A673 (cell line): ENCODE results near the gene CAPN9. TPM values are rescaled to one million over a fixed set of nuclear protein-coding genes. Genes with fewer than 3 reads are reported as not detected.
"Not testable (repeated sequence)": the region's sequence is repeated elsewhere in the genome, so short reads cannot be mapped to it uniquely, and the experiment has no call there.

Source experiments
- Bru-seq: library from RNA; stranded (reverse); fragments of 400-500 nt; gene quantifications from one replicate; lab custom pipeline; 2021; lab: Mats Ljungman, UMichigan
- BruChase-seq, 2 experiments: library from RNA; stranded (reverse); fragments of 400-500 nt; gene quantifications; one replicate each; lab custom pipeline; 2021; lab: Mats Ljungman, UMichigan
- BruUV-seq: library from RNA; stranded (reverse); fragments of 400-500 nt; replicated peaks from 2 replicates; lab custom pipeline; 2021; lab: Mats Ljungman, UMichigan
- CTCF ChIA-PET: fragments of 300-600 bp; sonication (Branson Sonifier 250); formaldehyde crosslinking; loops from one replicate; lab custom pipeline; 2022; ENCODE audit warnings: antibody characterized with exemption; lab: Charles Lee
- POLR2A ChIA-PET: fragments of 300-600 bp; sonication (Branson Sonifier 250); formaldehyde crosslinking; loops from one replicate; lab custom pipeline; 2022; ENCODE audit warnings: antibody characterized with exemption; ENCODE audit not compliant: low non-redundant PET; lab: Charles Lee
- DNase-seq: peaks from one replicate; pipeline ENCODE4 v3.0.0-alpha.2; 2015; ENCODE audit warnings: low spot score
- H3K27ac ChIP-seq: fragments of 200-600 bp; sonication (generic); 2 replicates; pipeline ENCODE4 v1.5.1; 2016; ENCODE audit warnings: mixed run types, low read depth, mild to moderate bottlenecking, mixed read lengths, antibody characterized with exemption, low read length; ENCODE audit not compliant: poor library complexity, severe bottlenecking
- H3K27me3 ChIP-seq: fragments of 200-600 bp; sonication (generic); replicated peaks from 2 replicates; pipeline ENCODE4 v1.6.1; 2017; ENCODE audit warnings: mixed run types, low read depth, mild to moderate bottlenecking, mixed read lengths, antibody characterized with exemption, low read length; ENCODE audit not compliant: insufficient read depth, poor library complexity
- H3K36me3 ChIP-seq: fragments of 200-600 bp; sonication (generic); 2 replicates; pipeline ENCODE4 v1.6.1; 2016; ENCODE audit warnings: mixed run types, mild to moderate bottlenecking, mixed read lengths, antibody characterized with exemption, low read length; ENCODE audit not compliant: insufficient read depth, poor library complexity, severe bottlenecking
- H3K4me1 ChIP-seq: fragments of 200-600 bp; sonication (generic); 2 replicates; pipeline ENCODE4 v1.6.1; 2017; ENCODE audit warnings: mixed run types, mild to moderate bottlenecking, mixed read lengths, antibody characterized with exemption, low read length; ENCODE audit not compliant: insufficient read depth, poor library complexity, severe bottlenecking
- H3K4me3 ChIP-seq: fragments of 200-600 bp; sonication (generic); 2 replicates; pipeline ENCODE4 v1.5.1; 2016; ENCODE audit warnings: low read depth, mixed run types, mild to moderate bottlenecking, mixed read lengths, low read length; ENCODE audit not compliant: poor library complexity, severe bottlenecking
- H3K9me3 ChIP-seq: fragments of 200-600 bp; sonication (generic); 2 replicates; pipeline ENCODE4 v1.6.1; 2016; ENCODE audit warnings: mixed run types, low read depth, mild to moderate bottlenecking, mixed read lengths, antibody characterized with exemption, low read length; ENCODE audit not compliant: poor library complexity, severe bottlenecking
- CTCF ChIP-seq: fragments of 300-800, 200-600 bp; sonication (generic); conservative IDR thresholded peaks from 2 replicates; pipeline ENCODE4 v1.5.1; 2017; ENCODE audit warnings: low read depth, mild to moderate bottlenecking, antibody characterized with exemption, low read length, moderate library complexity, mixed read lengths
- EZH2 ChIP-seq: fragments of 200-600 bp; sonication (generic); IDR thresholded peaks from 2 replicates; pipeline ENCODE4 v1.6.1; 2017; ENCODE audit warnings: borderline replicate concordance, low read depth, mild to moderate bottlenecking, mixed read lengths, antibody characterized with exemption, low read length; ENCODE audit not compliant: poor library complexity, severe bottlenecking
- intact Hi-C: fragments of 100-400 bp; cut with micrococcal nuclease; formaldehyde crosslinking; loops from one replicate; pipeline ENCODE4 v1.10.0; 2022; ENCODE audit not compliant: unreplicated experiment
- long read RNA-seq: library from polyadenylated mRNA; stranded (forward); transcript quantifications from one replicate; pipeline ENCODE4 v2.0.0, GENCODE V29; 2022
- total RNA-seq: library from RNA; stranded (reverse); gene quantifications from 2 replicates; pipeline ENCODE4 v1.2.3, GENCODE V29; 2021

The CAPN9 gene, protein sequence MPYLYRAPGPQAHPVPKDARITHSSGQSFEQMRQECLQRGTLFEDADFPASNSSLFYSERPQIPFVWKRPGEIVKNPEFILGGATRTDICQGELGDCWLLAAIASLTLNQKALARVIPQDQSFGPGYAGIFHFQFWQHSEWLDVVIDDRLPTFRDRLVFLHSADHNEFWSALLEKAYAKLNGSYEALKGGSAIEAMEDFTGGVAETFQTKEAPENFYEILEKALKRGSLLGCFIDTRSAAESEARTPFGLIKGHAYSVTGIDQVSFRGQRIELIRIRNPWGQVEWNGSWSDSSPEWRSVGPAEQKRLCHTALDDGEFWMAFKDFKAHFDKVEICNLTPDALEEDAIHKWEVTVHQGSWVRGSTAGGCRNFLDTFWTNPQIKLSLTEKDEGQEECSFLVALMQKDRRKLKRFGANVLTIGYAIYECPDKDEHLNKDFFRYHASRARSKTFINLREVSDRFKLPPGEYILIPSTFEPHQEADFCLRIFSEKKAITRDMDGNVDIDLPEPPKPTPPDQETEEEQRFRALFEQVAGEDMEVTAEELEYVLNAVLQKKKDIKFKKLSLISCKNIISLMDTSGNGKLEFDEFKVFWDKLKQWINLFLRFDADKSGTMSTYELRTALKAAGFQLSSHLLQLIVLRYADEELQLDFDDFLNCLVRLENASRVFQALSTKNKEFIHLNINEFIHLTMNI
- total RNA-seq (not detected in 2 replicates), Bru-seq, nascent RNA (percentile 2 among the genes with signal in this experiment), BruChase-seq, experiment 1, labeled RNA remaining after a 2-hour chase (percentile 7 among the genes with signal in this experiment), BruChase-seq, experiment 2, labeled RNA remaining after a 6-hour chase (percentile 3 among the genes with signal in this experiment)
- long read RNA-seq, result 0 reads

GRCh38 chr1:230747127-230747730 is at the start of gene CAPN9:
CAPN9 (plus strand) TSS chr1:230747388; CDS start chr1:230747497, 109 bp downstream.
- no peak for DNase-seq
- Histone ChIP-seq H3K4me3 (no peak within 1 kb of the TSS), H3K36me3 (no peaks in the 10 kb centered on the region), H3K4me1 (peaks cover 9% of the 10 kb centered on the region), H3K9me3 (no peaks in the 10 kb centered on the region), H3K27me3 (no peaks in the 10 kb centered on the region), H3K27ac (no peak within 1 kb of the TSS)
- intact Hi-C loops, result no loop called here
- ChIA-PET CTCF (no interaction called here), POLR2A (no interaction called here)
- BruUV-seq, result no TSS peak
- TF ChIP-seq EZH2 (no peak), CTCF (no peak)

DNA sequence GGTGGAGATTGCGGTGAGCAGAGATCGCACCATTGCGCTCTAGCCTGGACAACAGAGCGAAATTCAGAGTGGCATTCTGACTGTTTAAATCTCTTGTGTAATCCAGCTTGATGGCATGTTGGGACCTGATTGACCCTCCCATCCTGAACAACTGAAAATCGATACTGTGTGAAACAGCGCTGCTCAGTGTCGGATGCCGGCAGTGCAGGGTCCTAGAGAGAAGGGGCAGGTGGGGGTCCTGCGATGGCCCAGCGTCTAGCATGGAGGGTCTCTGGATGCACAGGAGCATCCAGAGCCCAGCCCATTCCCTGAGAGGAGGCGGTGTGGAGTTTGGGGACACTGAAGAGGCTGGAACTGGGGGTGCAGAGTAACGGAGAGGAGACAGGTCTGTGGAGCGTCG is 49.1 kb upstream of the CAPN9 start:
- Histone ChIP-seq H3K4me3 (no peak overlapping the region), H3K4me1 (no peaks in the 10 kb centered on the region), H3K36me3 (no peaks in the 10 kb centered on the region), H3K9me3 (no peaks in the 10 kb centered on the region), H3K27me3 (no peaks in the 10 kb centered on the region), H3K27ac (no peak overlapping the region)
- TF ChIP-seq CTCF, result peak; percentile 28; the same call in 1 of the 2 replicates
- no peak for TF ChIP-seq EZH2
- DNase-seq, result no peak
- ChIA-PET POLR2A (no interaction called here), CTCF (no interaction called here)
- intact Hi-C loops, result no loop called here
- no TSS peak for BruUV-seq

- intact Hi-C loops, H3K27me3 ChIP-seq, H3K9me3 ChIP-seq, H3K4me1 ChIP-seq, H3K36me3 ChIP-seq, POLR2A ChIA-PET, DNase-seq, BruUV-seq, CTCF ChIA-PET, H3K27ac ChIP-seq, H3K4me3 ChIP-seq: not testable (repeated sequence)
Measured at GRCh38 chr1:230698964-230699363, 48.2 kb upstream of the CAPN9 start.
